ENCODE data around the gene GALNT7.

GRCh38 chr4:173307778-173308177 is 139.2 kb downstream of the GALNT7 start:
- TF ChIP-seq CTCF (conservative IDR thresholded peaks at IDR 0.05; ENCODE audit: low read depth, low read length) (no peak), EZH2 (IDR thresholded peaks at IDR 0.05; ENCODE audit: low read length, unreplicated experiment) (no peak), EZH2phosphoT487 (IDR thresholded peaks at IDR 0.05; ENCODE audit: borderline replicate concordance, low read length) (no peak)

Measured in PC-3 (cell line).